ENCODE measurements around the gene DCUN1D2.
"Not testable (repeated sequence)": the region's sequence is repeated elsewhere in the genome, so short reads cannot be mapped to it uniquely, and the experiment has no call there.

DCUN1D2 gene

GRCh38 chr13:113442985-113443362, 47.5 kb downstream of the DCUN1D2 start:
- no peak for DNase-seq

- DNase-seq: no peak
These were observed 48.0 kb downstream of the DCUN1D2 start for GRCh38 chr13:113442354-113442984.

GRCh38 chr13:113441661-113442060, 48.9 kb downstream of the DCUN1D2 start:
- DNase-seq: no peak

GRCh38 chr13:113437408-113438010, 53.0 kb downstream of the DCUN1D2 start:
- peak; percentile 25 for DNase-seq

GRCh38 chr13:113436866-113437265, 53.6 kb downstream of the DCUN1D2 start:
- not testable (repeated sequence) for DNase-seq

GRCh38 chr13:113435907-113436306, 54.6 kb downstream of the DCUN1D2 start:
- not testable (repeated sequence) for DNase-seq

DNA sequence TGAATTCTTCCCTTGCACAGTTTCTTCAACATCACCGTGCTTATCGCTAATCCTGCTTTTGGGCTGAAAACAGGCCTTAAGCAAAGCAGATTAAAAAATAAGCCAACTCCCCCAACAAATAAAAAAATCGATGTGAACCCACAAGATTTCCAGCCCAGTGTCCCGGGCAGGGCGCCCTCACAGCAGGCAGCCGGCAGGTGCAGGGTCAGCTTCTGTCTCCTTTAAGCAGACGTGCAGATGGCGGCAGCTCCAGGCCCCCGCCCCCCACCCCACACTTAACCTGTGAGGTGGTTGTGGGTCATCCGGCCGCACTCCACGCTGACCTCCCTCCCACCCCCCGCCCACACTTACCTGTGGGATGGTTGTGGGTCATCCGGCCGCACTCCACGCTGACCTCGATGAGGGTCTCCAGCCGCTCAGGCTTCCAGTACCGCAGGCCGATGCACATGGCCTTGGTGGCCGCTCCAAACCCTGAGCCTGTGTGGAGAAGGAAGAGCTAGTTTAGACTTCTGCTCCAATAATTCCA, 57.1 kb downstream of the DCUN1D2 start:
- no peak for DNase-seq

DNA sequence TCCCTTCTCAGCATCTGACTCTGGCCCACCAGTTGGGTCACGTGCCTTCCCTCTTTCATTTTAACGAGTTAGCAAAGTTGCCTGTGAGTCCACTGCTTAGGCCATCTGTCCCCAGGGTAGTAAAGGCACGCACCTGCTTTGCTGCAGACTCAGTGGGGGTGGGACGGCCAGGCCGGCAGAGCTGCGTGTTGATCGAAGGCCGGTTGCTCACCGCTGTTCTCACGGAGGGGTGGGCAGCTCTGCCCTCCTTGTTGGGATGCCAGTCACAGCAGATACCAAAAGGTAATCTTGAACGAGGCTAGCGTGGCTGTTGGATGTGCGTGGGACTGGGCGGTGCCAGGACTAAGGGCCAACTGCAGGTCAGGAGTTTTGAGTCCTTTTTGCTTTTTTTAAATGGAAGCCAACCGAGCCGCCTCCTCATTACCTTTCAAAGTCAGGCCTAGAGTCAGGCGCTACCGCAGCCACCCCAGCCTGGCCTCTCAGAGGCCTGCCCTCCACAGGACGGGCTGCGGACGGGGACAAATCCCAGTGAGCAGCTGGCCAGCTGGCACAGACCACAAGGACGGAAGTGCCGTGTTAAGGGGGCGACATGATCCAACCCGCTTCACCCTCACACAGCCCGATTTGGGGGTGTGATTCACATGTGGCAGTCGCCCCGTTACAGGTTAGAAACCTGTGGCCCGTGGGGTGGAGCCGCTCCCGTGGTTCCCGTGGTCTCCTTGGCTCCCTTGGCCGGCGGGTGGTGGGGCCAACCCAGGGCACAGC, 57.8 kb downstream of the DCUN1D2 start:
- DNase-seq: no peak

DNA sequence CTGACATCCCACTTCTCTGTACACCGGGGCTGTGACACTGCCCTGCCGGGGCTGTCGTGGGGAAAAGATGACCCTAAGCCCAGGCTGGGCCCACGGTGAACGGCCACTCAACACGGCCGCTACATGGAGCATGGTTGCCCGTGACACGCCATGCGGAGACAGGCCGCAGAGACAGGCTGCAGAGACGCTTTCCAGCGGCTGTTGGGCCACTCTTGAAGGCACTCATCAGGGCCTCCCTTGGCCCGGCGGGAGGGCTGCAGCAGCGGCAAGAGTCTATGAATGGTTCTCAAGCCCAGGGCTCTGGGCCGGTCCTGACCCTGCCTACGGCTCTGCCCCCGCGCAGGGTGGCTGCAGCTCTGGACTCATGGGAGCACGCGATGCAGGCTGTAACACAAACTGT, 59.3 kb downstream of the DCUN1D2 start:
- DNase-seq: no peak

DNA sequence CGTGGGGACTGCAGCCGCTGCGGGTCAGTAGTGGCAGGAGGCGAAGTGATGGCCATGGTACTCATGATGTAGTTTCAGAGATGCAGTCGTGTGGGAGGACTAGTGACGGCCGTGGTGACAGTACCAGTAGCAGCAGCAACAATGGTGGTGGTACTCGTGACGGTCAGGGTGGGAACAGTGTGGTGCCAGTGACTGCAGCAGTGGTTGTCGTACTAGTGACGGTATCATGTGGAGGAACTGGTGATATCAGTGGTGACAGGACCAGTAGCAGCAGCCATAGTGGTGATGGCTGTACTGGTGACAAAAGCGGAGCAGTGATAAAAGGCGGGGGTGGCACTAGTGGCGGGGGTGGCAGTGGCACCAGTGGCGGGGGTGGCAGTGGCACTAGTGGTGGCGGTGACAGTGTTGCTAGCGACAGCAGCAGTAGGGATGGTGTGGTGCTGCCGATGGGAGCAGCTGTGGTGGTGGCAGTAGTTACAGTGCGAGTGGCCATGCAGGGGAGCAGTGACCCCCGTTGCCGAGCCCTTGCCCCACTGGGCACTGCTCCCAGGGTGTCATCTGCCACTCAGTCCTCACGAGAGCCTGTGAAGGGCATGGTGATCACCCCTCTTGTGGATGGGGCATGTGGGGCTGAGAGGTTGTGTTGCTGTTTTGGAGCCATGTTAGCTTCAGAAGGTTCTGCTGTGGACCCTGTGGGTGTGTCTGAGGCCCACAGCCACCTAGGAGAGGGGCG, 60.0 kb downstream of the DCUN1D2 start:
- no peak for DNase-seq

DNA sequence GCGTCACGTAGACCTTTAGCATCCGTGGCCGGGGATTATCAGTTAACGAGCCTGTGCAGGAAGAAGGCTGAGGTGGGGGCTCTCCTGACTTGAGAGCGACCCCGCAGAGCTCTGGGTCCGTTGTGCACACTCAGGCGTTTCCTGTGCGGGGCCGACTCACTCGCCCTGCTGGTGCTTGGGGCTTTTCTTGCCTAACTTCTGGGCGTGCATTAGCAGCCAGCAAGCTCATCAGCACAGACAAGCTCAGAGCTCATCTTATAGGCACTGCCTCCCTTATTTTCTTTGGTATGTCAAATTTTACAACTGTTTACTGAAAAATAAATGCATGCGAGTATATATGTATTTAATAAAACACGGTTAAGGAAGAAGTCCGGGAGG, 60.9 kb downstream of the DCUN1D2 start:
- DNase-seq: no peak

DNA sequence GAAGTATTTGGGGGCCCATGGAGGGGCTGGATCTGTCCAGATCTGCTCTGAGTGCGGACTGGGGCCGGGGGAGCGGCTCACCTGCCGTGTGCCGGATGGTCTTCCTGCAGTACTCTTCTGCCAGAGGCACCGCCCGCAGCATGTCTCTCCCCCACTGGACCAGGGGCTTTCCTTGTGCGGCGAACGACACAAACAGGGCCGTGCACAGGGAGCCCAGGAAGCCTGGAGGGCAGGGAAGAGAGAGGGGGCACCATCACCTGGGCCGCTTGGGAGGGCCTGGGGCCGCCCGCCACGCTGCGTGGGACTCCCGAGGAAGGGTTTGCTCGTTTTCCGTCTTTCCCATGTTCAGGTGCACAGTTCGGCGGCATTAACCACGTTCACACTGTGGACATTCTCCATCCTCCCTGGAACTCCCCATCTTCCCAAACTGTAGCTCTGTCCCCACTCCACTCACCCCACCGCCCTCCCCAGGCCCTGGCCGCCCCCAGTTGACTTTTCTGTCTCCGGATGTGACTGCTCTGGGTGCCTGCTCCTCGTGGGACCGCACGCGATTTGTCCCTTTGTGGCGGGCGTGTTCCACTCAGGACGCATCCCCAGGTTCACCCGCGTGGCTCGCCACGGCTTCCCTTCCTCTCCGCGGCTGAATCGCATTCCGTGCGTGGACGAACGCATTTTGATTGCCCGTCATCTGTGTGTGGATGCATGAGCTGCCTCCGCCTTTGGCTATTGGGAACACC, 61.5 kb downstream of the DCUN1D2 start:
- no peak for DNase-seq

- DNase-seq: no peak
These were observed 62.0 kb downstream of the DCUN1D2 start for GRCh38 chr13:113428469-113428865.

DNA sequence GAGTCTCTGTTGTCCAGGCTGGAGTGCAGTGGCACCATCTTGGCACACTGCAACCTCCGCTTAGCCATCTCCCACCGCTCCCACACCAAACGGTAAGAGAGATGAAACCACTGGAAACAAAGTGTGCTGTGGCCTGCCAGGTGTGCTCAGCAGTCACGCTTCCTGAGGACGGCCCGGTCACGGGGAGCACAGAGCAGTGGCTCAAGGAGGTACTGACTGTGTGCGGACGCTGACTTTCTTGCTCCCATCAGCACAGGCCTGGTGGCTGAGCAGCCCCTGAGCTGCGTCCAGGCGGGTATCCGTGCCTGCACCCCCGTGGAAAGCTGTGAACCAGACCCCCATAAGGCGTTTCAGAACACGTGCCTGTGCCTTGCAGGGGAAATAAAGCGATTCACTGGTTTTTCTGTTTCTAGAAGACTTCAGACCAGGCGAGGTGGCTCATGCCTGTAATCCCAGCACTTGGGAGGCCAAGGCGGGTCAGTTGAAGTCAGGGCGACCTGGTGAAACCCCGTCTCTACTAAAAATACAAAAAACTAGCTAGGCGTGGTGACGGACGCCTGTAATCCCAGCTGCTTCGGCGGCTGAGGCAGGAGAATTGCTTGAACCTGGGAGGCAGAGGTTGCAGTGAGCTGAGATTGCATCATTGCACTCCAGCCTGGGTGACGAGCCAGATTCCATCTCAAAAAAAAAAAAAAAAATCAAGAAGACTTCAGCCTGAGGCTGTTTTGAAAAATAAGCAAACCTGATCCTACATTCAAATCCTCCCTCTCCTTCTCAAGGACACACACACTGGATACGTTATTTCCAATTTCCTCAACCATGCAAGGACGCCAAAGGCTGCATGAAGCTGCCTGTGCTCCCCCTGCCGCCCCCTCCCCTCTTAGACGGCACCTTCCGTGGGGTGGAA, 62.7 kb downstream of the DCUN1D2 start:
- no peak for DNase-seq

DNA sequence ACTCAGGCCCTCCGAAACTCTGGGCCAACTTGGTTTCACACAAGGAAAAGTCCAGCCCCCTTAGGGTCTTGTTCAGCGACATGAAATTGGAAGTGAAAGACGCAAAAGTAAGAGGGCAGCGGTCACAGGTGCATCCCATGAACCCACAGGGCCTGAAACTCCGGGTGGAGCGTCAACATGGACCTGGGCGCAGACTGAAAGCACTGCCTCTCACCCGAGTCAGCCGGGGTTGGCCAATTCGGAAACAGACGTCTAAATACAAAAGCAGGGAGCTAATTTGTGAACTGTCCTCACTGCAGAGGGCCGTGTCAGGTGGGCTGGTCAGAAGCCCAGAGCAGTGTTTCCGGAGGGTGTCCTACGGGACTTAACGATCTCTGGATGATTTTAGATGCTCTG, 63.9 kb downstream of the DCUN1D2 start:
- no peak for DNase-seq

DNA sequence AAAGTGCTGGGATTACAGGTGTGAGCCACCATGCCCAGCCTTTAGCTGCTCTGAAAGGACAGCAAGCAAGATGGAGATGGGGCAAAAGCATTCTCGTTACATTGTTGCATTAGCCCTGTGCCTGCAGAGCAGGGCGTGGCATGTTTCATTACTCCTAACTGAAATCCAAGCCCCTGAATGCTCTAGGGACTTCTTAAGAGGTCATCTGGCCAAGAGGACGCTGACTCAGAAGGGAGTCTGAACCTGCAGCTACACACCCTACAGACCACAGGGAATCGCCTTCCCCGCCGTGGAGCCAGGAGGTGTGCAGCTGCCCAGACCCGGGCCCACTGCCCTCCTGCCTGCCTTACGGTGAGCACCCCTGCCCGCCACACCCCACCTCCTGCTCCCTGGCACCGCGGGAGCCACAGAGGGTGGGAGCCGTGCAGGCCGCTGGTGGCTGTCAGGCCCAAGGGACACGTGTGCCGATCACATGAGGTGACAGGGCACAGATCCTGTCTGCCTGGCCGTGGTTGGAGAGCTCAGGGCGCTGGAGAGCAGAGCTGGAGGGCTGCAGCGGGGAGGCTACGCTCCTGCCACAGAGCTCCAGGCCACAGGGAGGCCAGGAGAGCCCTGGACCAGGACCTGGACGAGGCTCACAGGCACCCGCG, 64.4 kb downstream of the DCUN1D2 start:
- DNase-seq: no peak

DNA sequence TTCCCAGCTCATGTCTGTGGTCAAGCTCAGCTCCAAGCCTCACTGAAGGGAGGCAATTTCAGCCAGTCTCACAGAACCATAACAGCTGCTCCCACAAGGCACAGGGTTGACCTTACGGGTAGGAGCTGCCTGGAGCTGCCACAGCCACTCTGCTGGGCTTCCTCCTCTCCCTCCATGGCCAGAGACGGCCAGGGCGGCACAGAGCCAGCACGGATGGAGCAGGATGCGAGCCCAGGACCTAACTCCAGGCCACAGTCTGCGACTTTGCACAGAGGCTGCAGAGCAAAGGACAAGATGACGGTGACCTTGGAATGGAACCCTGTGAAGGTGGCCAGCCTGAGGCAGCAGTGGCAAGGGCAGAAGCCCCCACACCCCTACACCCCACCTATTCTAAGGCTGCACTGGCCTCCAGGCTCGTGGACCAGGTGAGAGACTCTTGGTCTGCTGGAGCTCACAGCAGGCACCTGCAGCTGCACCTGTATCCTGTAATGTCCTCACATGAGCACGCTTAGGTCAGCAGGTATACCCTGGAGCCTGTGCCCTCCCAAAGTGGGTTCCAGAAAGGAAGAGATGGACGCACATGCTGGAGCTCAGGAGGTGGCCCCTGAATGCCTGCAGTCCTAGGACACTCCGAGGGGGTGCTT, 66.9 kb downstream of the DCUN1D2 start:
- DNase-seq: no peak

- no peak for DNase-seq
These were observed 67.5 kb downstream of the DCUN1D2 start for GRCh38 chr13:113422807-113423519.

DNA sequence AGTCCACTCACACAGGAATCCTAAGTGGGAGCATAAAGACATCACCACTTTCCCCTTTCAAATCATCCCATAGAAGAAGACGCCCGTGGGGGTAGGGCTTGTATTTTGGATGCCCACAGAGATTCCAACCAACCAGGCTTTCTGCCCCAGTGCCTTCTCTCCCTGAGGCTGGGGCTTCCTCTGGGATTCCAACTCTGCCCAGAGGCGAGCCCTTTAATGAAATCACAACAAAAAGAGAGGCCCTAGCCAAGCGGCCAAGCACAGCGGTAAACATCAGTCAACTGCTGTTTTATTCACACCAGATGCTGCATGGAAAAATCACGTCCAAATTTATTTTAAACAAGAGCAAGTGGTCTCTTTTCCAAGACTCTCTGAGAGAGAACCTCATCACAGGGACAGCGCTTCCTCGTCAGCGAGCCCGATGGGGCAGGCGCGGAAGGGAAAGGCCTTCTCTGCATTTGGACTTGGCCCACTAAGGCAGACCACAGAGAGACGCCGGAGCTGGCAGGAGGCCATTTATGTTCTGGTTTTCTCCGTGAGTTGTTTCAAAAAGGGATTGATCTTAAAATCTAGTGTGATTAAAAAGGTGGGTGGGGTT, 68.7 kb downstream of the DCUN1D2 start:
- no peak for DNase-seq
